NCI-H226 (cell line): Measurements from ENCODE around the gene UBALD1.

ENCODE experiments used
- DNase-seq: peaks from one replicate; pipeline ENCODE4 v3.0.0-alpha.2; 2015

UBALD1 gene

GRCh38 chr16:4614571-4615383 lies at the start of gene UBALD1:
Gene UBALD1, minus strand, starts transcription at chr16:4614888. Its CDS starts 91 bp downstream, at chr16:4614797.
- peak; percentile 86 for DNase-seq

- no peak for DNase-seq
These were observed 49.2 kb upstream of the UBALD1 start for GRCh38 chr16:4663777-4664465.

GRCh38 chr16:4663465-4663776 lies 48.7 kb upstream of the UBALD1 start:
- DNase-seq: no peak

- DNase-seq: no peak
These were observed 47.0 kb upstream of the UBALD1 start for GRCh38 chr16:4661661-4662060.

- DNase-seq: peak; percentile 24
These were observed 45.8 kb upstream of the UBALD1 start for GRCh38 chr16:4660454-4661007.

- DNase-seq: no peak
These were observed 45.0 kb upstream of the UBALD1 start for GRCh38 chr16:4659363-4660353.

DNA sequence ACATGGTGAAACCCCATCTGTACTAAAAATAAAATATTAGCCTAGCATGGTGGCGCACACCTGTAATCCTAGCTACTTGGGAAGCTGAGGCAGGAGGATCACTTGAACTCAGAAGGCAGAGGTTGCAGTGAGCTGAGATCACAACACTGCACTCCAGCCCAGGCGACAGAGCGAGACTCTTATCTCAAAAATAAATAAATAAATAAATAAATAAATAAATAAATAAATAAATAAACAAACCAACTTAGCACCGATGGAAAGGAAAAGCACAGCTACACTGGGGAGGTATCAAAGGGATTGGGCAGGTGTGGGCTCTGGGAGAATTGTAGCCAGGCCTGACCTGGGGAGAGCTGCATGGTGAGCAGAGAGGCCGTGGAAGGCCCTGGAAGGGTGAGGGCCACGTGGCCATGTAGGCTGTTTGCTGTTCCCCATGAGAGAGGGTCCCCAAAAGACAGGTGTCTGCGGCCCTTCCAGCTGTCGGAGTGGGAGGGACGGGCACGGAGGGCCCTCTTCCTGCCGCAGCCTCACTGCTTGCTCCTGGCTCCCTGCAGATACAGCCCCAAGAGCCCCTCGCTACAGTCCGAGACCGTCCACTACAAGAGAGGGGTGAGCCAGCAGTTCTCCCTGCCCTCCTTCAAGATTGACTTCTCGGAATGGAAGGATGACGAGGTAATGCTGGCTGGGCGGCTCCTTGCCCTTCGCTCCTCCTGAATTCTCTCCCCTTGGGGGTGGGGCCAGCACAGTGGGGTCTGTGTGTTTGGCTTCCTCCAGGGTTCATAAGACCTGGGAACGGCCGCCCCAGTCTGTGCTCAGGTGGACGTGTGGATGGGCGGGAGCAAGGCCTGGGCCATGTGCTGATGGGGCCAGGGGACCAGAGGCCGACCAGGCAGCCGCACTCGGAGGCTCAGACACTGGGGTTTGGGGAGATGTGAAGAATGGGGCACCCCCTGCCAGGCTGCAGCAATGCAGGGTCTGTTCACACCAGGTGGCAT lies 42.3 kb upstream of the UBALD1 start:
- no peak for DNase-seq

GRCh38 chr16:4656221-4656620 lies 41.5 kb upstream of the UBALD1 start:
- no peak for DNase-seq

- no peak for DNase-seq
These were observed 41.1 kb upstream of the UBALD1 start for GRCh38 chr16:4655801-4656200.

DNA sequence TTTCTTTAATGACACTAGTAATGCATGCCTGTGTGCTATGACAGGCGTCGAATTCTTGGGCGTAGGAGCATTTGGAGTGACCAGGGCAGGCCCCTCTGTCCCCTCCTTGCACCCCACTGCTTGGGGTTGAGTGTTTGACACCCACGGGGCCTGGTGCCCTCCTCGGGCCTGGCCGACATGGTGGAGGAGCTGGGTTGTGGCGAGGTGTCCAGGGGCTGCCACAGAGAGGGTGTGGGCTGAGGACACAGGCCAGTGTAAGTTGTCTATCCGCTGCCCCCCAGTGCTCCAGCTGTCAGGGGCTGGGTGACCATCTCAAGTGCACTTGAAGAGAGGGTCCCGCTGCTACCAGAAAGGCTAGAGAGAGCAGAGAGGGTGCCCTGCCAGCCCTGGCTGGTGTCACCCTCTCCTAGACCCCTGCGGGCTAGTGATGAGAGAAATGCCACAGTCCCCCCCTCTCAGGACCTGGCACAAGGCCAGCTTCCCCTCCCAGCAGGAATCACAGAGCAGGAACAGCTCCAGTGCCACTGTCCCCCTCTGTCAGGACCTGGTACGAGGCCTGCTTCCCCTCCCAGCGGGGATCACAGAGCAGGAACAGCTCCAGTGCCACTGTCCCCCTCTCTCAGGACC lies 40.4 kb upstream of the UBALD1 start:
- DNase-seq: no peak

GRCh38 chr16:4654011-4654963 lies 39.6 kb upstream of the UBALD1 start:
- DNase-seq: no peak

DNA sequence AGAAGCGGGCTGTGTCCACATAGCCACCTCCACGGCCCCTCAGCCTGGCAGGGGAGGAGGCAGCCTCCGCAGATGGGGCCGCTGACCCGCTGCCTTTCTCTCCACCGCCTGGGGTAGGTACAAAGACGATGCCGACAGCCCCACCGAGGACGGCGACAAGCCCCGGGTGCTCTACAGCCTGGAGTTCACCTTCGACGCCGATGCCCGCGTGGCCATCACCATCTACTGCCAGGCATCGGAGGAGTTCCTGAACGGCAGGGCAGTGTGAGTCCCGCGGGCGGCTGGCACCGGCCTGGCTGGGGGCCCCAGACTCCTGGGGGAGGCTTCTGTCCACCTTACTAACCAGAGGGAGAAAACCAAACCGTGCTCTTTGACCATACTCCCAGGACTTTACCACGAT lies 37.9 kb upstream of the UBALD1 start:
- DNase-seq: no peak

DNA sequence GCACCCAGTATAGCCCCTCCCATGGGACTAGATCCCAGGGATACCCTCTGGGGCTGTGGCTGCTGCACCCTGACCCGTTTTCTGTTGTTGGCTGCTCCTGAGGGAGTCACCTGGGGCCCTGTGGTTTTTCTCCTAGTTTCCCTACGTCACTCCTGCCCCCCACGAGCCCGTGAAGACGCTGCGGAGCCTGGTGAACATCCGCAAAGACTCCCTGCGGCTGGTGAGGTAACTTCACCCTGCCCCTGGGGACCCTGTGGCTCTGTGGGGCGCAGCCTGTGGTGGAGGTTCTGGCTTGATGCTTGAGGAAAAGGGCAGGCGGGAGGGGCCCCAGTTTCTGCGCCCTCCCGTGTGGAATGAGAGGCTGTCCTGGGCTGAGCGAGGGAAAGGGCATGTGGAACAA lies 37.1 kb upstream of the UBALD1 start:
- no peak for DNase-seq

DNA sequence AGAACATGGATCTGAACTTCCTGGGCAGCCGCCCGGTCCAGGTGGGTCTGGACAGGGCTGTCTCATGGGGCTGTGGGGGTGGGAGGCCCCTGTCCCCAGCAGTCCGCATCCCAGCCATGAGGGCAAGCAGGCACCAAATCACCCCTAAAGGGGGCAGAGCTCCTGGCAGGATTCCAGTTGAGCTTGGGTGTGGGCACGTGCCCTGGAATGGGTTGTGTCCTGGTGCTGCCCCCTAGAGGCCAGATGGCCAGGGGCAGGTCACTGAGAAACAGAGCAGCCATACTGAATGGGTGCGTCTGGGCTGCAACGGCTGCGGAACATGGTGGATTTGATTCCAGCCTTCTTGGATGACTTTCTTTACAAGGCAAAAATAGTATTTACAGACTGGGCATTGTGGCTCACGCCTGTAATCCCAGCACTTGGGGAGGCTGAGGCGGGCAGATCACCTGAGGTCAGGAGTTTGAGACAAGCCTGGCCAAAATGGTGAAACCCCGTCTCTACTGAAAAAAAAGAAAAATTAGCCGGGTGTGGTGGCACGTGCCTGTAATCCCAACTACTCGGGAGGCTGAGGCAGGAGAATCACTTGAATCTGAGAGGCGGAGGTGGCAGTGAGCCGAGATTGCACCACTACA lies 35.9 kb upstream of the UBALD1 start:
- peak; percentile 29 for DNase-seq

DNA sequence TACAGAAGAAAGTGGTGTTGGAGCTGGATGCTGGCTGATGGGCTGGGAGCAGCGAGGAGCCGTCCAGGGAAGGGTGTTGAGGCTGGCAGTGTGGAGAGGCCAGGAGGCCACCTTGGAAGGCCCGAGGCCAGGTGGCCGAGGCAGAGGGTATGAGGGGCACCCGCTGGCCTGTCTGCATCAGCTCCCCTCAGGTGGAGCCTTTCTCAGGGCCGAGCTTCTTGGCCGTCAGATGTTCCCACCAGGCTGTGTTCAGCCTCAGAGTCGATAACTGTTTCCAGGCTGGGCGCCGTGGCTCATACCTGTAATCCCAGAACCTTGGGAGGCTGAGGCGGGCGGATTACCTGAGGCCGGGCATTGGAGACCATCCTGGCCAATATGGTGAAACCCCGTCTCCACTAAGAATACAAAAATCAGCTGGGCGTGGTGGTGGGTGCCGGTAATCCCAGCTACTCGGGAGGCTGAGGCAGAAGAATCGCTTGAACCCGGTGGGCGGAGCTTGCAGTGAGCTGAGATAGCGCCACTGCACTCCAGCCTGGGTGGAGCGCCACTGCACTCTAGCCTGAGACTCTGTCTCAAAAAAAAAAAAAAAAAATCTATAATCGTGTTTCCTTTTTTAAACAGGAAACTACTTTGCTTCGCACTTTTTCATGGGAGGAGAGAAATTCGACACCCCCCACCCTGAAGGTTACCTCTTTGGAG lies 35.2 kb upstream of the UBALD1 start:
- DNase-seq: no peak

DNA sequence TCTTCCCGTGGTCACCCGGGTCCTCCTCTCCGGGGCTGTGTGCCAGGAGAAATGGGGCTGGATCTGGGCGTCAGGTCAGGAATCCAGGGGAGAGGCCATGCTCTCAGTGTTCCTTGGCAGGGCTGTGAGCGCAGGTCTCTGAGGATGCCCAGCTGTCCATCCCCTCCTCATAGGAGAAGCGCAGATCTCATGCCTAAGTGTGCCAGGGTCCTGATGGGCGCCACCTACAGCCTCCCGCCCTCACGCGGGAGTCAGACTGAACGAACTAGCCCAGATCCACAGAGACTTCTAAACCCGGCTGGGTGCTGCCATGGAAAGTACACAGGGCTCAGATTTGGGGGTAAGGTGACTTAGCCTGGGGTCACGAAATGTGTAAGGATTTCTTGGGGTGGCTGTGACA lies 34.2 kb upstream of the UBALD1 start:
- DNase-seq: no peak

DNA sequence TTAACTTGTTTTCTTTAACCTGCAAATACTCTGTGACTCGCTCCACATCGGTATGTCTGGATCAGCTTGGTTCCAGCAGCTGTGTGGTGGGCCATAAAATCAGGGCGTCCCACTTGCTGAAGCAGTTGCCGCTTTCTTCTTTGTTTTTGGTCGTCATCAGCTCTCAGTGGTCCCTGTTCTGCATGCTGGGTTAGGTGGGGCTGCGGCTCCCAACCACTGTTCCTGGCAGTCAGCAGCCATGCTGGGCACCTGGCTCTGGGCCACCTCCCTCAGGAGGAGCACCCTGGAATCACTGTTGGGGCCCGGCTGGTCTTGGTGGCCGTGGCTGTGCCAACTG lies 32.9 kb upstream of the UBALD1 start:
- DNase-seq: no peak

DNA sequence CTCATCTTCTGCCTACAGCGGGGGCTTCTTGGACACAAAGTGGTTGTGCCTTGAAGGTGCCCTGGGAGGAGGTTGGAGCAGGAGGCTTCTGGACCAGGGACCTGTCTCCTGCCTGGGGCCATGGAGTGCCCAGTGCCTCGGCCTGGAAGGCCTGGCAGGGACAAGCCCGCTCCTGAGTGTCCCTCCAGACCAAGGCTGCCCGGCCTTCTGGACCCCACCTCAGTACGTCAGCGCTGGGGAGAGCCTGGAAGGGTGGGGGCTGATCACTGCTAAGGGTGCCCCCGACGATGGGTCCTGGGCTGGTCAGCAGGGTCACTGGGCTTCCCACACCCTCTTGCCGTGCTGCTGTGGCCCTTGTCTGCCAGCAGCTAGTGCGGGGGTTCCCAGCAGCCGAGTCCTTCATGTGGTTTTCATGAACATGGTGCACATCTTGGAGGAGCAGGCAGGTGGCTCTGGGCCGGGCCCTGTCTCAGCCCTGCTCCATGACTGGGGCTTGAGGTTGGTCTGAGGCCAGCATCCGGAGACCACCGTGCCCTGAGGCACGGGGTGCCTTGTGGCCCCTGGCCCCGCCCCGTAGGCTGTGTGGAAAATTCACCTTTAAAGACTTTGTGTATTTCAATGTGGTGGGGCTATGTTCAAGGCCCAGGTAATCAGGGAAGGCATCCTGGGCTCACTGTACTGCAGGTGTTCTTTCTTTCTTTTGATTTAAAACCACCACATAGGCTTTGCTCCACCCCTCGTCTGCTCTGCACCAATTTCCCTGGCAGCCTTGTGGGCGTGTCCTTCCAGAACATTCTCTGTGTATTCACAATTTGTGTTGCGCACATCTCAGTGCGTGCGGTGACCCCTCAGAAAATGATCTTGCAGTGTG lies 32.3 kb upstream of the UBALD1 start:
- DNase-seq: no peak
